HG02840 (cell line): ENCODE results near the gene SH3PXD2A.

ENCODE experiments used
- ATAC-seq: cut with Tn5 transposase; IDR thresholded peaks from one replicate; pipeline ENCODE4 v1.9.1; 2021; ENCODE audit warnings: mild to moderate bottlenecking, moderate library complexity, moderate number of reproducible peaks; ENCODE audit not compliant: unreplicated experiment, low FRiP score

The SH3PXD2A gene

GRCh38 chr10:103555712-103556111 is 299.7 kb downstream of the SH3PXD2A start:
- ATAC-seq, result no peak

- no peak for ATAC-seq
Measured at GRCh38 chr10:103555325-103555649, 300.1 kb downstream of the SH3PXD2A start.

GRCh38 chr10:103554488-103555324 is 300.7 kb downstream of the SH3PXD2A start:
- no peak for ATAC-seq

GRCh38 chr10:103553743-103554487 is 301.5 kb downstream of the SH3PXD2A start:
- no peak for ATAC-seq

GRCh38 chr10:103552856-103553742 is 302.3 kb downstream of the SH3PXD2A start:
- no peak for ATAC-seq

- ATAC-seq, result no peak
Measured at GRCh38 chr10:103551619-103552602, 303.5 kb downstream of the SH3PXD2A start.

GRCh38 chr10:103550229-103550628 is 305.1 kb downstream of the SH3PXD2A start:
- no peak for ATAC-seq

GRCh38 chr10:103549349-103549685 is 306.1 kb downstream of the SH3PXD2A start:
- ATAC-seq, result no peak

- ATAC-seq, result no peak
Measured at GRCh38 chr10:103548581-103549348, 306.6 kb downstream of the SH3PXD2A start.

- no peak for ATAC-seq
Measured at GRCh38 chr10:103548006-103548405, 307.4 kb downstream of the SH3PXD2A start.

- no peak for ATAC-seq
Measured at GRCh38 chr10:103547391-103547946, 307.9 kb downstream of the SH3PXD2A start.

GRCh38 chr10:103546401-103546800 is 309.0 kb downstream of the SH3PXD2A start:
- ATAC-seq, result no peak

GRCh38 chr10:103545771-103546281 is 309.6 kb downstream of the SH3PXD2A start:
- no peak for ATAC-seq

GRCh38 chr10:103545366-103545765 is 310.0 kb downstream of the SH3PXD2A start:
- ATAC-seq, result no peak

GRCh38 chr10:103544657-103545310 is 310.6 kb downstream of the SH3PXD2A start:
- ATAC-seq, result no peak
